Measurements from ENCODE around the gene PIANP.

DNA sequence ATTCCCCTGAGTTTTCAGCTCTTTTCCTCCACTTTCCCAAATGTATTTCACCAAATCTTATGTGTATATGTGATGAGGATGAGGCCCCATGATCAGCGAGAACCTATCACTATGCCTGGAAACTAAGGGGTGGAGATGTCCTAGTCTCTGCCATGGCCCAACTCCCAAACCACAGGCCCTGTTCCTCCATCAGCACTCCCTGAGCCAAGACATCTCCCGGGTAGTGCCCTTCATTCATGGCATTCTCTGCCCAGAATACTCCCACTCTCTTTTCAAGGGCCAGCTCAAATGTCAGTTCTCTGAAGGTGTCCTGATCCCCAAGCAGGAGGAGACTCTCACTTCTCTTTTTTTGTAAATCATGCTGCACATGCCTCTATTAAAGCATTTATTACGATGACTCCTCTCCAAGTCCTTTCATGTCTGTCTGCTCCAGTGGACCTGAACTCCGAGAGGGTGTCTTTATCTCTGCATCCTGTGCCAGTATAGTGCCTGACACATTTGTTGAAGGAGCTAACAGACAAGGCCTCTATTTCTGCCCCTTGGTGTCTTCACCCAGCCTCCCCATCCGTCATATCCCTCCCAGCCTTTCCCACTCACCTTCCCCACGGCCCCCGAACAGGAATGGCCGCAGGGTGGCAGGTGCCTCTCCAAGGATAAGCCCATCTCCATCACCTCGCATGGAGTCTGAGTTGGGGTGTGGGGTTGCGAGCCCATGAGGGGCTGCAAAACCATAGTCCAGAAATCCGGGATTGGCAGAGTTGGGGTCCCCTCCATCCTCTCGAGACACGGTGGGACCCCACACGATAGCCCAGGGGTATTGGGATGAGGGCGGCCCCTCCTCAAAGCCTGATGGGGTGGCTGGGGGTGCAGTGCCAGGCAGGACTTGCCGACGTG is 3.7 kb downstream of the PIANP start:
- TF ChIP-seq, protein P1, sequence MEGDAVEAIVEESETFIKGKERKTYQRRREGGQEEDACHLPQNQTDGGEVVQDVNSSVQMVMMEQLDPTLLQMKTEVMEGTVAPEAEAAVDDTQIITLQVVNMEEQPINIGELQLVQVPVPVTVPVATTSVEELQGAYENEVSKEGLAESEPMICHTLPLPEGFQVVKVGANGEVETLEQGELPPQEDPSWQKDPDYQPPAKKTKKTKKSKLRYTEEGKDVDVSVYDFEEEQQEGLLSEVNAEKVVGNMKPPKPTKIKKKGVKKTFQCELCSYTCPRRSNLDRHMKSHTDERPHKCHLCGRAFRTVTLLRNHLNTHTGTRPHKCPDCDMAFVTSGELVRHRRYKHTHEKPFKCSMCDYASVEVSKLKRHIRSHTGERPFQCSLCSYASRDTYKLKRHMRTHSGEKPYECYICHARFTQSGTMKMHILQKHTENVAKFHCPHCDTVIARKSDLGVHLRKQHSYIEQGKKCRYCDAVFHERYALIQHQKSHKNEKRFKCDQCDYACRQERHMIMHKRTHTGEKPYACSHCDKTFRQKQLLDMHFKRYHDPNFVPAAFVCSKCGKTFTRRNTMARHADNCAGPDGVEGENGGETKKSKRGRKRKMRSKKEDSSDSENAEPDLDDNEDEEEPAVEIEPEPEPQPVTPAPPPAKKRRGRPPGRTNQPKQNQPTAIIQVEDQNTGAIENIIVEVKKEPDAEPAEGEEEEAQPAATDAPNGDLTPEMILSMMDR (IDR thresholded peaks at IDR 0.05; ENCODE audit: insufficient read depth, low read length), result no peak
- TF ChIP-seq POLR2AphosphoS5 (IDR thresholded peaks at IDR 0.05; ENCODE audit: low read depth), result no peak
- TF ChIP-seq GABPA (IDR thresholded peaks at IDR 0.05; ENCODE audit: low read depth), result no peak
